22Rv1 (cell line): ENCODE measurements around the gene GINS3.

ENCODE experiments used
- ZFX ChIP-seq: fragments of 450-650 bp; IDR thresholded peaks from 2 replicates; pipeline ENCODE4 v1.6.1; 2017; ENCODE audit warnings: antibody characterized with exemption, borderline replicate concordance
- TF ChIP-seq, protein P1 (sequence below): fragments of 450-650 bp; IDR thresholded peaks from 2 replicates; pipeline ENCODE4 v1.5.1; 2017; ENCODE audit warnings: mild to moderate bottlenecking

- TF ChIP-seq, protein P1, sequence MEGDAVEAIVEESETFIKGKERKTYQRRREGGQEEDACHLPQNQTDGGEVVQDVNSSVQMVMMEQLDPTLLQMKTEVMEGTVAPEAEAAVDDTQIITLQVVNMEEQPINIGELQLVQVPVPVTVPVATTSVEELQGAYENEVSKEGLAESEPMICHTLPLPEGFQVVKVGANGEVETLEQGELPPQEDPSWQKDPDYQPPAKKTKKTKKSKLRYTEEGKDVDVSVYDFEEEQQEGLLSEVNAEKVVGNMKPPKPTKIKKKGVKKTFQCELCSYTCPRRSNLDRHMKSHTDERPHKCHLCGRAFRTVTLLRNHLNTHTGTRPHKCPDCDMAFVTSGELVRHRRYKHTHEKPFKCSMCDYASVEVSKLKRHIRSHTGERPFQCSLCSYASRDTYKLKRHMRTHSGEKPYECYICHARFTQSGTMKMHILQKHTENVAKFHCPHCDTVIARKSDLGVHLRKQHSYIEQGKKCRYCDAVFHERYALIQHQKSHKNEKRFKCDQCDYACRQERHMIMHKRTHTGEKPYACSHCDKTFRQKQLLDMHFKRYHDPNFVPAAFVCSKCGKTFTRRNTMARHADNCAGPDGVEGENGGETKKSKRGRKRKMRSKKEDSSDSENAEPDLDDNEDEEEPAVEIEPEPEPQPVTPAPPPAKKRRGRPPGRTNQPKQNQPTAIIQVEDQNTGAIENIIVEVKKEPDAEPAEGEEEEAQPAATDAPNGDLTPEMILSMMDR, result no peak
- no peak for TF ChIP-seq ZFX
These were observed 25.0 kb upstream of the GINS3 start for GRCh38 chr16:58367252-58367651.
